ENCODE results near the gene HDAC10. TPM values are rescaled to one million over a fixed set of nuclear protein-coding genes. Genes with fewer than 3 reads are reported as not detected.

The HDAC10 gene
- total and polyA plus RNA-seq, 10 of the 15 experiments (the other 5 are each of a cell fraction or from before 2014, with no cell fraction given), result 0.26 to 48.6 (median 5.0) TPM

GRCh38 chr22:50275181-50276055, 24.4 kb upstream of the HDAC10 start:
- Histone ChIP-seq H3K4me2 (ENCODE audit: control insufficient read depth, insufficient read depth) (no peak overlapping the region), H3K79me2 (ENCODE audit: control insufficient read depth, insufficient read depth, low read length) (no peaks in the 10 kb centered on the region), H4K20me1 (ENCODE audit: control insufficient read depth, insufficient read depth) (no peaks in the 10 kb centered on the region), H3K27ac (ENCODE audit: control insufficient read depth, insufficient read depth) (no peak overlapping the region), H3K36me3 (ENCODE audit: control insufficient read depth in 2 of 2, insufficient read depth in 2 of 2, low read length in 1 of 2) (peaks cover 0 to 29% of the 10 kb centered on the region in 2 experiments; a peak in 3 of 4 replicates), H3K9me3 (replicated peaks; ENCODE audit: control insufficient read depth, insufficient read depth, low read length) (no peaks in the 10 kb centered on the region), H3K9ac (ENCODE audit: control insufficient read depth, insufficient read depth, low read length) (no peak overlapping the region), H3K4me3 (no peak overlapping the region), H3K27me3 (replicated peaks in 1 of 2; ENCODE audit: control insufficient read depth in 2 of 2, insufficient read depth in 2 of 2, low read length in 1 of 2) (no peaks in the 10 kb centered on the region), H2AFZ (ENCODE audit: control insufficient read depth, low read depth, low read length) (no peak overlapping the region), H3K4me1 (ENCODE audit: control insufficient read depth, insufficient read depth, low read length) (peaks cover 10% of the 10 kb centered on the region)
- 95% methylated on average over 39 of the region's 43 CpGs for WGBS (ENCODE audit: insufficient coverage, insufficient replicate concordance, low lambda C conversion rate, missing lambda C conversion rate)
- DNase-seq (ENCODE audit: low read depth, low spot score) (no peak), ATAC-seq (no peak), FAIRE-seq (no peak)
- BruUV-seq (replicated peaks), result TSS peak; percentile 76
- no peak for TF ChIP-seq CUX1 (IDR thresholded peaks at IDR 0.05; ENCODE audit: insufficient replicate concordance, low read depth, low read length)
- peak; percentile 28 for TF ChIP-seq POLR2A (IDR thresholded peaks at IDR 0.05; ENCODE audit: low read depth, low read length)
- intact Hi-C loops (cut with micrococcal nuclease; ENCODE audit: unreplicated experiment) (loop anchor here (1.0 kb wide), 2 partner anchors 52 to 67 kb away; partner anchors contain the start of gene DENND6B), in situ Hi-C loops (cut with MboI) (loop anchor here (5.0 kb wide), 1 partner anchor 52 kb away; the partner anchor contains the start of gene DENND6B)
- RAD21 ChIA-PET (ENCODE audit: unreplicated experiment), result interaction anchor here (0.9 to 1.7 kb wide), 5 partner anchors 19 to 53 kb away, joined by 3 to 5 read pairs (median 3); no protein-coding TSS in a partner anchor
- POLR2A ChIA-PET, result interaction anchor here (1.5 kb wide), 1 partner anchor 29 kb away, joined by 7 read pairs; no protein-coding TSS in a partner anchor
- CTCF ChIA-PET, result interaction anchor here (1.0 to 2.8 kb wide), 16 partner anchors 18 to 281 kb away, joined by 3 to 36 read pairs (median 6); partner anchors contain the start of genes DENND6B, PLXNB2, SCO2 and TUBGCP6
- SMC1A ChIA-PET (ENCODE audit: uncharacterized antibody, unreplicated experiment), result interaction anchor here (0.6 to 2.1 kb wide), 4 partner anchors 20 to 67 kb away, joined by 4 to 6 read pairs (median 4); no protein-coding TSS in a partner anchor

Measured in GM12878 (cell line).